Mesendoderm (in vitro differentiated cells): ENCODE results near the gene A2ML1.
"Not testable (repeated sequence)": the region's sequence is repeated elsewhere in the genome, so short reads cannot be mapped to it uniquely, and the experiment has no call there.

ENCODE experiments used
- DNase-seq: peaks from one replicate; pipeline ENCODE4 v3.0.0; 2013
- H2AK5ac ChIP-seq: 2 replicates; pipeline ENCODE4 v1.6.1; 2013; ENCODE audit warnings: low read length, inconsistent platforms
- H2BK120ac ChIP-seq: 2 replicates; pipeline ENCODE4 v1.6.1; 2013; ENCODE audit warnings: low read depth, mild to moderate bottlenecking, low read length, moderate library complexity, mixed read lengths
- H2BK15ac ChIP-seq: replicated peaks from 2 replicates; pipeline ENCODE4 v1.6.1; 2013; ENCODE audit warnings: low read depth, mild to moderate bottlenecking, moderate library complexity
- H2BK5ac ChIP-seq: 2 replicates; pipeline ENCODE4 v1.6.1; 2013; ENCODE audit warnings: low read length, inconsistent platforms
- H3K18ac ChIP-seq: 2 replicates; pipeline ENCODE4 v1.6.1; 2013; ENCODE audit warnings: mild to moderate bottlenecking, low read length, mixed read lengths
- H3K23ac ChIP-seq: one replicate; pipeline ENCODE4 v1.6.1; 2013; ENCODE audit warnings: low read length
- H3K27ac ChIP-seq: 2 replicates; pipeline ENCODE4 v1.5.1; 2013; ENCODE audit warnings: low read depth, mild to moderate bottlenecking, inconsistent platforms, low read length, moderate library complexity
- H3K27me3 ChIP-seq: 2 replicates; pipeline ENCODE4 v1.6.1; 2013; ENCODE audit warnings: low read length, control low read depth, mild to moderate bottlenecking, inconsistent platforms; ENCODE audit not compliant: insufficient read depth, poor library complexity
- H3K36me3 ChIP-seq: 2 replicates; pipeline ENCODE4 v1.6.1; 2013; ENCODE audit warnings: low read length, inconsistent platforms; ENCODE audit not compliant: control insufficient read depth, insufficient read depth
- H3K4ac ChIP-seq: one replicate; pipeline ENCODE4 v1.6.1; 2013; ENCODE audit warnings: low read depth, mild to moderate bottlenecking, low read length, moderate library complexity
- H3K4me1 ChIP-seq: 2 replicates; pipeline ENCODE4 v1.6.1; 2013; ENCODE audit warnings: low read depth, low read length, inconsistent platforms; ENCODE audit not compliant: control insufficient read depth
- H3K4me2 ChIP-seq: 2 replicates; pipeline ENCODE4 v1.6.1; 2013; ENCODE audit warnings: low read length
- H3K4me3 ChIP-seq: 2 replicates; pipeline ENCODE4 v1.5.1; 2013; ENCODE audit warnings: mild to moderate bottlenecking, low read length
- H3K56ac ChIP-seq: one replicate; pipeline ENCODE4 v1.6.1; 2013; ENCODE audit warnings: low read length
- H3K79me1 ChIP-seq: 2 replicates; pipeline ENCODE4 v1.6.1; 2013; ENCODE audit warnings: low read length, inconsistent platforms
- H3K79me2 ChIP-seq: 2 replicates; pipeline ENCODE4 v1.6.1; 2013; ENCODE audit warnings: mild to moderate bottlenecking, low read length; ENCODE audit not compliant: control insufficient read depth, insufficient read depth
- H3K9ac ChIP-seq: 2 replicates; pipeline ENCODE4 v1.6.1; 2013; ENCODE audit warnings: low read length, inconsistent platforms
- H4K5ac ChIP-seq: one replicate; pipeline ENCODE4 v1.6.1; 2013; ENCODE audit warnings: low read length
- H4K8ac ChIP-seq: one replicate; pipeline ENCODE4 v1.6.1; 2013; ENCODE audit warnings: low read depth, mild to moderate bottlenecking, control low read depth, low read length, moderate library complexity
- WGBS: extraction: QIAGEN DNeasy Blood & Tissue Kit; methylation state at CpG from one replicate; pipeline ENCODE4 v1.1.7; 2013; ENCODE audit warnings: low lambda C conversion rate, missing lambda C conversion rate; ENCODE audit not compliant: insufficient coverage; ENCODE audit errors: extremely low coverage; 5-methylcytosine and 5-hydroxymethylcytosine counted together

Gene A2ML1

DNA sequence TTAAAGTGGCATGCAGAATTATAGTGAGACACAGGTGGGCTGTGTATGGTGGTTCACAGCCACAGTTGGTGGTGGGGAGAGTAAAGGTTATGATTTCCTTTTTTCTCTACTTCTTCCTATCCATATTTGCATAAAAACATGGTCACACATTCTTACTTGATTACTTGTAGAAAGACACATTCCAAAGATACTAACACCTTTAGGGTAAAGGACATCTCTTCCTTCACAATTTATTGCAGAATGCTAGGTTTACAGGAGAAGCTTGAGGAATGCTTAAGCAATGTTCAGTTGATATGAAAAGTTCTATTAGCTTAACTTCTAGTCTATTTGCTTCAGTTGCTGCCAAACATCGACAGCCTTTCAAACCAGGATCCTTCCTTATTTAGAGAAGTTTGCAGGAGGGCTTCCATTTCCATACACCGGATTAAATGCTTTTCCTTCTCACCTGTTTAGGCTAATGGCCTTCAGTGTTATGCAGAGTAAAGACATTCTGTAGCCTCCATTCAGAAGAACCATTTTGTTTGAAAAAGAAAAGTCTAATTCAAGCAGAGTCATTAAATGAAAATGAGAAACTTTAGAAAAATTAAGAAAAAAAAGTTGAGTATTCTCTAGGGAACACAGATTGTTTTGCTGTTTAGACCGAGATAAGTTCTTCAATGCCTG lies 89.3 kb downstream of the A2ML1 start:
- Histone ChIP-seq H2BK120ac (no peak overlapping the region), H3K4me2 (no peak overlapping the region), H4K8ac (no peak overlapping the region), H3K4ac (peak overlapping the region; percentile 36), H2AK5ac (no peak overlapping the region), H3K27me3 (no peaks in the 10 kb centered on the region), H3K18ac (no peak overlapping the region), H3K56ac (no peak overlapping the region), H3K36me3 (no peaks in the 10 kb centered on the region), H3K9ac (no peak overlapping the region), H4K5ac (no peak overlapping the region), H3K79me1 (no peaks in the 10 kb centered on the region), H3K4me1 (peaks cover 5% of the 10 kb centered on the region), H2BK15ac (no peak overlapping the region), H3K79me2 (peaks cover 19% of the 10 kb centered on the region), H3K23ac (no peak overlapping the region), H3K4me3 (no peak overlapping the region), H2BK5ac (no peak overlapping the region), H3K27ac (peak overlapping the region; percentile 58)
- DNase-seq = peak; percentile 86
- WGBS = no CpG with 5 or more reads among the region's 3 CpGs

GRCh38 chr12:8912914-8913313 lies 90.5 kb downstream of the A2ML1 start:
- peak overlapping the region; percentile 51 for H3K27ac ChIP-seq
- no CpG with 5 or more reads among the region's 9 CpGs for WGBS
- no peak overlapping the region for H3K23ac ChIP-seq
- H2BK120ac ChIP-seq = peak overlapping the region; percentile 73
- H3K4me1 ChIP-seq = no peaks in the 10 kb centered on the region
- no peak overlapping the region for H2BK5ac ChIP-seq
- H3K79me1 ChIP-seq = no peaks in the 10 kb centered on the region
- H4K5ac ChIP-seq = no peak overlapping the region
- H3K4me2 ChIP-seq = no peak overlapping the region
- H2BK15ac ChIP-seq = peak overlapping the region; percentile 85
- peak overlapping the region; percentile 55 for H3K4ac ChIP-seq
- no peaks in the 10 kb centered on the region for H3K27me3 ChIP-seq
- H3K4me3 ChIP-seq = no peak overlapping the region
- no peak overlapping the region for H2AK5ac ChIP-seq
- H3K36me3 ChIP-seq = no peaks in the 10 kb centered on the region
- peak overlapping the region; percentile 29 for H3K56ac ChIP-seq
- H4K8ac ChIP-seq = no peak overlapping the region
- peak; percentile 83 for DNase-seq
- peak overlapping the region; percentile 67 for H3K9ac ChIP-seq
- peaks cover 30% of the 10 kb centered on the region for H3K79me2 ChIP-seq
- peak overlapping the region; percentile 94 for H3K18ac ChIP-seq

- DNase-seq = no peak
These were observed 91.2 kb downstream of the A2ML1 start for GRCh38 chr12:8913702-8914032.

DNA sequence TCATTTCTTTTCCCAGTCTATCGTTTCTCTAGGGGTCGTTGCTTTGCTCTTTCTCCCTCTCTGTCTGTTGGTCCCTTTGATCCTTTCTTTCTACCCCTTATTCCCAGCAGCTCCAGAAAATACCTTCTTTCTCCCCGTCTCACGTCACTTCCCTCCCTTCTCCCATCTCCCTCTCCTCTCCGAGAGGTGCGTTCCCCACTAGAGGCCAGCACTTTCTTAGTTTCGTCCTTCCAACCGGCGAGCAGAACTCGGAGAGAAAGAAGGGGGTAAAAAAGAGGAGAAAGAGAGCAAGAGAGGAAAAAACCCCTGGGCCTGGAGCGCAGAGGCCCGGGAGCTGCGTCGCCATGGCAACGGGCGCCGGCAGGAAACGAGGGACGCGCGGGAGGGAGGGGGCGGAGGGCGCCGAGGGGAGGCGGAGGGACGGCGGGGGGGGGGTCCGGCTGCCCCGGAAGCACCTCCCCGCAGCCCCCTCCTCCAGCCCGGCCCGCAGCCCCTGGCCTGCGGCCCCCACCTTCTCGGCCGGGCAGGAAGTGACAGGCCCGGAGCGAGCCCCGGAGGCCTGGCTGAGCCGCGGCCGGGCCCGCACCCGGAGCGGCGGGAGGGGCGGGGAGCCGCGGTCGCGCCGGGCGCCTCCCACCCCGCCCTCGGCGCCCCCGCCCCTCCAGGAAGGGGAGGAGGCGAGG lies 91.8 kb downstream of the A2ML1 start, which contains the start of gene PHC1:
Gene PHC1, plus strand, starts transcription at position 477 of the 683 bp plus-strand sequence. CDS start 3,169 bp downstream, outside the sequence.
- Histone ChIP-seq H3K79me2 (peaks cover 37% of the 10 kb centered on the region), H3K27ac (peak within 1 kb of the TSS; percentile 93), H2BK5ac (peak within 1 kb of the TSS; percentile 70), H2BK120ac (peak within 1 kb of the TSS; percentile 17), H3K23ac (peak within 1 kb of the TSS; percentile 83), H3K4me3 (peak within 1 kb of the TSS; percentile 93), H3K4me2 (peak within 1 kb of the TSS; percentile 72), H3K56ac (peak within 1 kb of the TSS; percentile 97), H3K4ac (peak within 1 kb of the TSS; percentile 91), H2AK5ac (peak within 1 kb of the TSS; percentile 25), H3K18ac (peak within 1 kb of the TSS; percentile 94), H3K9ac (peak within 1 kb of the TSS; percentile 68), H2BK15ac (peak within 1 kb of the TSS; percentile 25)
- no CpG with 5 or more reads among the region's 57 CpGs for WGBS
- not testable (repeated sequence) for H4K8ac ChIP-seq, H3K4me1 ChIP-seq, H3K79me1 ChIP-seq, H3K36me3 ChIP-seq, H4K5ac ChIP-seq, H3K27me3 ChIP-seq
- DNase-seq = peak; percentile 95

More at GRCh38 chr12:8913702-8914032, 91.2 kb downstream of the A2ML1 start:
- H3K4ac ChIP-seq = no peak overlapping the region
- peak overlapping the region; percentile 94 for H3K18ac ChIP-seq
- H3K23ac ChIP-seq = no peak overlapping the region
- peak overlapping the region; percentile 92 for H3K27ac ChIP-seq
- no CpG with 5 or more reads among the region's 6 CpGs for WGBS
- H4K5ac ChIP-seq = no peak overlapping the region
- peaks cover 1% of the 10 kb centered on the region for H3K36me3 ChIP-seq
- peak overlapping the region; percentile 53 for H2BK5ac ChIP-seq
- peak overlapping the region; percentile 87 for H3K4me3 ChIP-seq
- H4K8ac ChIP-seq = no peak overlapping the region
- H3K4me2 ChIP-seq = peak overlapping the region; percentile 72
- peak overlapping the region; percentile 97 for H3K56ac ChIP-seq
- no peaks in the 10 kb centered on the region for H3K79me1 ChIP-seq
- H2BK120ac ChIP-seq = peak overlapping the region; percentile 17
- H3K27me3 ChIP-seq = no peaks in the 10 kb centered on the region
- H3K9ac ChIP-seq = peak overlapping the region; percentile 67
- peaks cover 34% of the 10 kb centered on the region for H3K79me2 ChIP-seq
- no peaks in the 10 kb centered on the region for H3K4me1 ChIP-seq
- H2BK15ac ChIP-seq = peak overlapping the region; percentile 25
- H2AK5ac ChIP-seq = peak overlapping the region; percentile 25

GRCh38 chr12:8914716-8915526 lies 92.5 kb downstream of the A2ML1 start:
- Histone ChIP-seq H2BK15ac (no peak overlapping the region), H3K4me2 (peak overlapping the region; percentile 50), H3K79me1 (peaks cover 1% of the 10 kb centered on the region), H4K5ac (no peak overlapping the region), H2AK5ac (no peak overlapping the region), H3K9ac (peak overlapping the region; percentile 68), H3K36me3 (peaks cover 3% of the 10 kb centered on the region), H3K27ac (peak overlapping the region; percentile 93), H3K23ac (peak overlapping the region; percentile 83), H4K8ac (no peak overlapping the region), H3K18ac (peak overlapping the region; percentile 72), H3K56ac (peak overlapping the region; percentile 96), H3K4me1 (no peaks in the 10 kb centered on the region), H2BK120ac (no peak overlapping the region), H3K79me2 (peaks cover 42% of the 10 kb centered on the region), H3K4me3 (peak overlapping the region; percentile 93), H2BK5ac (peak overlapping the region; percentile 70), H3K27me3 (no peaks in the 10 kb centered on the region), H3K4ac (peak overlapping the region; percentile 89)
- DNase-seq = peak; percentile 89
- no CpG with 5 or more reads among the region's 35 CpGs for WGBS
